Stimulated activated CD4-positive, alpha-beta T cell treated with anti-CD3 and anti-CD28 coated beads, Interleukin-12 subunit alpha, Interleukin-12 subunit beta, amount 100 ng/mL, for 48 hours (primary cell): ENCODE results near the gene SCG3.
"Not testable (repeated sequence)": the region's sequence is repeated elsewhere in the genome, so short reads cannot be mapped to it uniquely, and the experiment has no call there.

Experiments used
- DNase-seq, 3 donors: peaks; one replicate each; pipeline ENCODE4 v3.0.0-alpha.2; 2020; ENCODE audit warnings: low read depth in 2 of 3, low spot score in 1 of 3

Gene SCG3

DNA sequence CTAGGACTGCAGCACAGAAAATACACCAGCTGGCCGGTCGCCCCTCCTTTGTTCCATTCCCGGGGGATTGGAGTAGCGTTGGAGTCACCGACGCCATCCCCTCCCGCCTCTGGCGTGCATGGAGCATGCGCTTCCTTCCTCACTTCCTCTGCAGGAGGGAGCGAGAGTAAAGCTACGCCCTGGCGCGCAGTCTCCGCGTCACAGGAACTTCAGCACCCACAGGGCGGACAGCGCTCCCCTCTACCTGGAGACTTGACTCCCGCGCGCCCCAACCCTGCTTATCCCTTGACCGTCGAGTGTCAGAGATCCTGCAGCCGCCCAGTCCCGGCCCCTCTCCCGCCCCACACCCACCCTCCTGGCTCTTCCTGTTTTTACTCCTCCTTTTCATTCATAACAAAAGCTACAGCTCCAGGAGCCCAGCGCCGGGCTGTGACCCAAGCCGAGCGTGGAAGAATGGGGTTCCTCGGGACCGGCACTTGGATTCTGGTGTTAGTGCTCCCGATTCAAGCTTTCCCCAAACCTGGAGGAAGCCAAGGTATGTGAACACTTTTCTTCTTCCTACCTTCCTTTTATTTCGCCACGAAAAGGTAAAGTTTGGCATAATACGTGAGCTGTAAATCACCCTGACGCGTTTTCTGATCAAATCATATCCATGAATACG lies at the start of gene SCG3:
SCG3 (plus strand) TSS at position 201 of the 661 bp plus-strand sequence; CDS start at position 454, 253 bp downstream.
- peak; percentile 45 to 64 (median 63) for DNase-seq

DNA sequence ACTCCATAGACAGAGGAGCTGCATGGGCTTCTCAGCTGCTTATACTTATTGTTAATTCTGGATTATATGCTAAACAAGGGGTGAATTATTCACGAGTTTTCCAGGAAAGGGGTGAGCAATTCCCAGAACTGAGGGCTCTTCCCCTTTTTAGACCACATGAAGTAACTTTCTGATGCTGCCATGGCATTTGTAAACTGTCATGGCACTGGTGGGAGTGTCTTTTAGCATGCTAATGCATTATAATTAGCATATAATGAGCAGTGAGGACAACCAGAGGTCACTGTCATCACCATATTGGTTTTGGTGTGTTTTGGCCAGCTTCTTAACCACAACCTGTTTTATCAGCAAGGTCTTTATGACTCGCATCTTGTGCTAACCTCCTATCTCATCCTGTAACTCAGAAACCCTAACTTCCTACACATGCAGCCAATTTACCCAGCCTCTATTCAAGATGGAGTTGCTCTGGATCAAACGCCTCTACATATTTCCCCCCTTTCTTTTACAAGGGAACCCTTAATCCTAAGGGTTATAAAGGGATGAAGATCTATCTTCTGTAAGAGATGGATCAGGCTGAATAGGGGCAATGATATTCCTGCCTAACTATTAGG lies 46.6 kb upstream of the SCG3 start:
- no peak for DNase-seq

DNA sequence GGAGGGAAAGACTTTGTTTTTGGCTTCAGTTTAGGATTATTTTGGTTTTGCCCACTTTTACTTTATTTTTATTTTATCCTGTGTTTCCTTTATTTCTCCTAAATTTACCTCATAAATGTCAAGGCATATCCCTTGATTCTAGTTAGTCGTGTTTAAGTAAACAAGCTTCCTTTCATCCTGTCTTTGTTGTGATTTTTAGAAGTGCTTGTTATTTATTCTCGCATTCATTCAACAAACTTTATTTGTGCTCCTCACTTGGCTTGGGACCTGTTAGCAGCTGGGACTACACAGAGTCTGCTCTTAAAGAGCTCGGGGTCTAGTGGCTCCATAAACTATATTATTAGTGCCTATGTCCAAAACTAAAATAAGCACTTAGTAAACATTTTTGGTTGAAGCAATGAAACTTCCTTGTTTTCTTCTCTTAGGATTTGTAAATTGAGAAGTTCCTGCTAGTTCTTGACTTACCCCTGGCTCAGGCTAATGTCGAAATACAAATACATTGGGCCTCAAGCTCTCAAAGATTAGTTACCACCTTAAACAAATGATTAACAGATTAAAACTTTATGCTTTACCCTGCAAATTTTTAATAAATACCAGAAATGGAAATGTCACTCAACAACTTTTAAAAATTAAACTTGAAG lies 39.7 kb upstream of the SCG3 start:
- DNase-seq, result no peak

DNA sequence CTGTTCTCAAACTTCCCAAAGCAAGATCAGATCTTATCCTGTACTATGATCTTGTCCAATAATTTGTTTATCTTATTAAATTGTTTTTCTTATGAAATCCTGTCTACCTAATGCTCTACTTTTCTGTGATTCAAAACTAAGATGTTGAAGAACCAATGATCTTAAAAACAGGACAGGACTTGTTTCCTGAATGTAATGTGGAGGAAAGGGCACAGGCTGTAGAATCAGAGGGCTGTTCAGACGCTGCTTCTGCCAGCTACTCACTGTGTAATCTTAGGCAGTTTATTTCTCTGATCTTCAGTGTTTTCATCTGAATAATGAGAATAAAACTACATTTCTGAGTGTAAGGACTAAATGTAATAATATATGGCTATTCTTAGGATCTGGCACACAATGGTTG lies 38.6 kb upstream of the SCG3 start:
- DNase-seq, result no peak

DNA sequence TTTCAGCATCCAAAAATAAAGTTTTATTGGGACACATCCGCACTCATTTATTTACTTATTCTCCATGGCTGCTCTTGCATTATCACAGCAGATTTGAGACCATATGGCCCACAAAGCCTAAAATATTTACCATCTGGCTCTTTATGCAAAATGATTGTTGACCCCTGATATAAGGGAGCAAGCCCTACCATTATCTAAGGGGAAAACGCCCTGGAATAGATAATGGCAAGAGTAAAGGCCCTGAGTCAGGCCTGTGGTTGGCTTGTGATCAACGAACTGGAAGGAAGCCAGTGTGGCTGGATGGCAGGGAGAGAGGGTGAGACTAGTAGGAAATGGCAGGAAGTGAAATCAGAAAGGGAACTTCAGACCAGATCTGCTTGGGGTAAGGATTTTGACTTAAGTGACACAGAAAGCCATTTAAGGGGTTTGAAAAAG lies 34.2 kb upstream of the SCG3 start:
- no peak for DNase-seq

DNA sequence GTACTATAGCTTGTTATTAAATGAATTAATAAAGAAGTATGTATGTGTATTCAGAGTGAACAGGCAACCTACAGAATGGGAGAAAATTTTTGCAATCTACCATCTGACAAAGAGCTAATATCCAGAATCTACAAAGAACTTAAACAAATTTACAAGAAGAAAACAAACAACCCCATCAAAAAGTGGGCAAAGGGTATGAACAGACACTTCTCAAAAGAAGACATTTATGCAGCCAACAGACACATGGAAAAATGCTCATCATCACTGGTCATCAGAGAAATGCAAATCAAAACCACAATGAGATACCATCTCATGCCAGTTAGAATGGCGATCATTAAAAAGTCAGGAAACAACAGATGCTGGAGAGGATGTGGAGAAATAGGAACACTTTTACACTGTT lies 33.2 kb upstream of the SCG3 start:
- not testable (repeated sequence) for DNase-seq

DNA sequence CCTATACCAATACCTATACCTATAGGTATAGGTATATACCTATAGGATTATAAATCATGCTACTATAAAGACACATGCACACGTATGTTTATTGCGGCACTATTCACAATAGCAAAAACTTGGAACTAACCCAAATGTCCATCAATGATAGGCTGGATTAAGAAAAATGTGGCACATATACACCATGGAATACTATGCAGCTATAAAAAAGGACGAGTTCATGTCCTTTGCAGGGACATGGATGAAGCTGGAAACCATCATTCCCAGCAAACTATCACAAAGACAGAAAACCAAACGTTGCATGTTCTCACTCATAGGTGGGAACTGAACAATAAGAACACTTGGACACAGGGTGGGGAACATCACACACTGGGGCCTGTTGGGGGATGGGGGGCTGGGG lies 32.7 kb upstream of the SCG3 start:
- not testable (repeated sequence) for DNase-seq

DNA sequence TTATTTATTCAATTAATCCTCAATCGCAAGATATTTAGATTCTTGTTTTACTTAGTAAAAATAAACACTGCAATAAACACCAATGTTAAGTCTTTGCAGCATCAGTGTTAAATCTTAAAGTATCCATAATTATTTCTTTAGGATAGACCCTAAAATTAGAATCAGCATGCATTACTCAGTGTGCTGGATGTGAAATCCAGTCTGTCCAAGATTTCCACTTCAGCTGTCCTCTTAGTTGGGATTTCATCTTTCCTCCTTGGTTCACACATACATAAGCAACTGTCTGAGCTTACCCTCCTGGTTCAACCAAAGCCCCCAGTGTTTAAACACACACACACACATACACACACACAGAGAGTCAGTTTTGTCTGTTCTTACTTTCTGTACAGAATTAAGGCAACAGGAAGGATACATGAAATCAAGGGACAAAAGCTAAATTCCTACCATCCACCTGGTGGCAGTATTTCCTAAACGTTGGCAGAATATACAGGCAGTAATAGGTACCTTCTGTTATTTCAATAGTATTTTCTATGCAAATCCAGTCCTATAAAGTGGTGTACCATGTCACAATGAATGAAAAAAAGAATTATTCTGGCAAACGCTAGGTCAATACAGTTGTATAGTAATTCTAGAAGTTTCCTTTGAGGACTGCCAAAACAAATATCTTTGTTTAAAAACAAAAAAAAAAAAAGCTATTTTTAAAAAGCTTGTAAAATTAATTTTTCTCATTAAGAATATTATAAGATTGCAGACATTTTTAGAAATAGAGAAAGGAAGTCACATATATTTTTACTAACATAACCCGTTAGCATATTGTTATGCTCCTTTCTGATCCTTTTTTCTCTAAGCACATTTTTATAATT lies 31.4 kb upstream of the SCG3 start:
- peak in 1 of 3 donors; percentile 48 for DNase-seq

DNA sequence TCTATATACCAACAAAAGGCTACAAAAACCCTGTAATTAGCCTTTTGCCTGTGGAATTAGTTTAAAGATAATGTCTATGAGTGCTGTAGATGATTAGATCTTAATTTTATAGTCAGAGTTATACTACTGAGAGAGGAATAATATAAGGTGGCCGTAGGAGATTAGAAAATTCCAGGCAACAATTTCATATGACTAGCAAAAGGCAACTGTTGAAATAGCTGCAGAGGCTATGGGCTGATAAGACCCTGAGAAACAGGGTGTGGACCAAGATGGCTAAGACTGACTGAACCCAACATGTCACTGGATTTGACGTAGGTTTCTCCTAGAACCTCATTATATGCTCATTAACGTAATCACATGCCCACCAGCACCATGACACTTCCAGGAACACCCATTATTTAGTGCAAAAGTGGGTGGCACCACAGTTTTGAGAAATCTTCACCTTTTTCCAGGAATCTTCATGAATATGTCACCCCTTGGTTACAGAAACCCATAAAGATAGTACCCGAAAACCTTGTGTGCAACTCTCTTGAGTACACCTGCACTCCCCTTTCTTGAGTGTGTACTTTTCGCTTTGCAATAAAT lies 29.1 kb upstream of the SCG3 start:
- DNase-seq, result no peak

DNA sequence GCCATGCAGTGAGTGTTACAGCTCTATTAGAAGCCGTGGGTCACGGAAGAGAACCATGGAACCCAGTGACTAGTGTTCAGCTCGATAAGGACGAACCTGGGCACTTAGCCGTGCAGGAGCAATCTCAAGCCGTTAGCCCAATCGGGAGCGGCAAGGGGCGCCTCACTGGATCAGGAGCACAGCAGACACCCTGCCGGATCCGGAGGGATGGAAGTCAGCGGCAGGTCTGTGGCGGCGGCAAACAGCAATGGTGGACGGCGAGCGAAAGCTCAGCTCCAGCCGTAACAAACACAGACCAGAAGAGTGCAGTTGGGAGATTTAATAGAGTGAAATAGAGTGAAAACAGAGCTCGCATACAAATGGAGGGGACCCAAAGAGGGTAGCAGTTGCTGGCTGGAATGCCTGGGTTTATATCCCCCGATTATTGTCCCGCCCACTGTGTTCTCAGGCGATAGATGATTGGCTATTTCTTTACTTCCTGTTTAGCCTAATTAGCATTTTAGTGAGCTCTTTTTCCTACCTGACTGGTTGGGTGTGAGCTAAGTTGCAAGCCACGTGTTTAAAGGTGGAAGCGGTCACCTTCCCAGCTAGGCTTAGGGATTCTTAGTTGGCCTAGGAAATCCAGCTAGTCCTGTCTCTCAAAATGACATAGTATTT lies 25.8 kb upstream of the SCG3 start:
- DNase-seq, result not testable (repeated sequence)

DNA sequence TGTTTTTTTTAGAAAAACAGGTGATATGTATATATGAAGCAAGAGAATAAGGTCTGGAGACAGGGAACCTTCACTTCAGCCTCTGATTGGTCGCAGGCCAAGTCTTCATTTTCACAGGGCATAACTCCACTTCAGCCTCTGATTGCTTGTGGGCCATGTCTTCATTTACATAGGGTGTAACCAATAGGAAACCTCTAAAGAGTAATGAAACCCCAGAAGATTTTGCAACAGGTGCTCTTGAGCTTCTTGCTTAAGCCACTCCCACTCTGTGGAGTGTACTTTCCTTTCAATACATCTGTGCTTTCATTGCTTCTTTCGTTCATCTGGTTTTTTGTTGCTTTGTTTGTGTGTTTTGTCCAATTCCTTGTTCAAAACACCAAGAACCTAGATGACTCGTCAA lies 22.6 kb upstream of the SCG3 start:
- DNase-seq, result no peak

DNA sequence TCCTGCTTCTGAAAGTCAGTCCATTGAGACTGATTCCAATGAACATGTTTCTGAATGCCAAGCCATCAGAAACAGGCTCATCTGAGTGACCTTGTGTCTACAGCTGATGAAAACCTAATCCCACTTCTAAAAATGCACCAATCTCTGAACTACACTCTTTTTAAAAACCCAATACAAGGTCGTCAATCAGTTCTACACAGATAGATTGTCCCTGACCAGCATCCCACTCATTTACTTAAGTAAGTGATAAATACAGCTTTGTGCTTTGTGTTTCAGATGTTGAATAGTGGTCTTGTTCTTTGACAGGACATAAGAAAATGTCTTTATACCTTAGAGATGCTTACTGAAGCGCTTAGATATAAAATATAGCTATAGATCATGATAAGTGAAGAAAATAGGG lies 20.2 kb upstream of the SCG3 start:
- no peak for DNase-seq

DNA sequence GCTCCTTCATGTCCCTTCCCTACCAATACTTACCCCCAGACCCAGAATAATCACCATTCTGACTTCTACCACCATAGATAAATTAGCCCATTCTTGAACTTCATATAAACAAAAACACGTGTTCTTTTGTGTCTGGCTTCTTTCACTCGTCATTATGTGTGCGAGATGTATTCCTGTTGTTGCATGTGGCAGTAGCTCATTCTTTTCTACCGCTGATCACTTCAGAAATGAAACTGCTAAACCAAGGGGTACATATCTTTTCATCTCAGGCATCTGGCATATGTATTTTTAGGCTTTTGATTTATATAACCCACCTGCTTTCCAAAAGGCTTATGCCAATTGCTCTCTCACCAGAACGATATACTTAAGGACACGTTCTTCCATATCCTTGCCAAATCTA lies 13.8 kb upstream of the SCG3 start:
- no peak for DNase-seq

DNA sequence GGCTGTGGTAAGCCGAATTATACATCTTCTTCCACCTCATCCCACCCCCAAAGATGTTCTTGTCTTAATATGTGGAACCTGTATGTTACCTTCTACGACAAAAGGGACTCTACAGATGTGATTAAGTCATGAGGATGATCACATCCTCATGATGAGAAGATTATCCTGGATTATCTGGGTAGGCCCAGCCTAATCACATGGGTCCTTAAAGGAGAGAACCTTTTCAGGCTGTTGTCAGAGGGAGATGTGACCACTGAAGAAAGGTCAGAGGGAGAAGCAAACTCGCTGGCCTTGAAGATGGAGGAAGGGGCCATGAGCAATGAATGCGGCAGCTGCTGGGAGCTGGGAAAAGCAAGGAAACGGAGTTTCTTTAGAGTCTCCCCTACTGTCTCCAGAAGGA lies 12.9 kb upstream of the SCG3 start:
- no peak for DNase-seq

DNA sequence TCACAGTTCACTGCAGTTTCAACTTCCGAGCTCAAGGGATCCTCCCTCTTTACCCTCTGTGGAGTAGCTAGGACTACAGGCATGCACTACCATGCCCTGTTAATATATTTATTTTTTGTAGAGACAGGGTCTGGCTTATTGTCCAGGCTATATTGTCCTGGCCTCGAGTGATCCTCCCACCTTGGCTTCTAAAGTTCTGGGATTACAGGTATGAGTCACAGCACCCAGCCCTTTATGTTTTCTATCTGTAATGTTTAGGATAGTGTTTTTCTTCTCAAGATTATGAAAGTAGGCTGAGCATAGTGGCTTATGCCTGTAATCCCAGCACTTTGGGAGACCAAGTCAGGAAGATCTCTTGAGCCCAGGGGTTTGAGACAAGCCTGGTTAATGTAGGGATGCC lies 11.9 kb upstream of the SCG3 start:
- no peak for DNase-seq

DNA sequence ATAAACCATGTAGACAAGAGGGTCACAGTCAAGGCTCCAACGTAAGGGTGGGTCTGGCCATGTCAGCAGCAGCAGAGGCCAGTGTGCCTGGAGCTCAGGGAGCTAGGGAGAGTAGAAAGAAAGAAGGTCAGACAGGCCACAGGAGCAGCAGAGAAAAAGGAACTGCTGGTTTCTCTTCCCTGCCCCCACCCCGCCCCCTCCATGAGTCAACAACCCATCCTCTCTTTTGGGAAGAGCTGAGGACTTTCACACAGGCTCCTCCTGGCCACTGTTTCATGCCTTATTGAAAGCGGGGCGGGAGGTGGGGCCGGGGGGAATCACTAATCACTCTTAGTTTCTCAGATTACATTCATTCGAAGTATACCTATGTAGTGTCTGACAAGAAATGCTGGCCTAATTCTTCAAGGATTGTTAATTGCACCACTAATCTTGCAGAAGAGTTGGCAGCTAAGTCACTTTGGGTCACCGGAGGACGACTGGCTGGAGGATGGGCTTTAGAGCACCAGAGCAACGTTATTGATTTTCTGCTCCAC lies 9.1 kb upstream of the SCG3 start:
- DNase-seq, result no peak

DNA sequence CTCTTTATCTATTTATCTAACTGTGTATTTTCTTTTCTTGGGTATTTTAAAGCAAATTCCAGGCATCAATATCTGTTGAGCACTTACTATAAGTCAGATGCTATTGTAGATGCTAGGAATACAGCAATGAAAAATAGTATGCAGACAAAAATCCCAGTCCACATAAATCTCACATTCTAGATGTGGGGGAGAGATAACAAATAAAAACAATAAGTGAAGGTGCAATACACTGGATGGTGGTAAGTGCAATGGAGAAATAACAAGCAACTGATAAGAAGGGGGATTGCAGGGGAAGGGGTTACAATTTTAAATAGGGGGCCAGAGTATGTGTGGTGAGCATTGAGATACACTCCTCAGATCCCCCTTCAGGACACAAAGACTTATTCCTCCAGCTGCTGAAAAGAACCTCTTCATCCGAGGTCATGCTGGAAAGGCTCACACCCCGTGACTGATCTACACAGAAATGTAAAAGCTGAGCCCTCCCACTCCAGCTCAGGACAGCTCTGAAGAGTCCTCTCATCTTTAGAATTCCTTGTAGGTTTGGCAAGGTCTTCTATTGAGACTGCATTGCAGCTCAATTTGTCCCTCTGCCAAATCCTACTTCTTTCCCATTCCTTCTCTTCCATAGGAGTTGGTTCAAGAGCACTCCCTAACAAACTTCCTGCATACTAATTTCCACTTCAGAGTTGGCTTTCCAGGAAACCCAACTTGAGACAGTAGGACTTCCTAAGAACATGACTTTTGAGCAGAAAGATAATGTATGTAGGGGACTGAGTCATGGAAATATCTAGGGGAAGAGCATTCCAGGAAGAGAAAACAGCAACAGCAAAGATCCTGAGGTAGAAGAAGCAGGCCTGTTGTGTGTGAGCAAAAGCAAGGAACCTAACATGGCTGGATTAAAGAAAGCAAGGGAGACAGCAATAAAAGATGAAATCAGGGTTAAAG lies 8.1 kb upstream of the SCG3 start:
- DNase-seq, result no peak

DNA sequence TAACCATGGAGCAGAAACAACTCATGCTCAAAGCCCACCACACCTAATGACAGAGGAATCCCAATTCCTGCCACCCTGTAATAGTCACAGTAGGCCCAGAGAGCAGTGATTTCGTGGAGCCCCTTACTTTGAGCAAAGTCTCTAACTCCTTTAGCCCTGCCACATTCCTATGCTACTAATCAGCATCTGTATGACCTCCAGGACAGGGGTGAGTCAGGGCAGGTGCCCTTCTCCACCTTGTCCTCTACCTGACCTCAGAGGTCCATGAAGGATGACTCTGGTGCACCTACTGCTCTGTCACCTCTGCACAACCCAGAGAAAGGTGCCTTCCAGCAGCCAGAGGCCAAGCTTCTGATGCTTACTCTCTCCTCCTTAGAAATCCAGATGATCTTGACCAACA lies 6.1 kb upstream of the SCG3 start:
- DNase-seq, result no peak

DNA sequence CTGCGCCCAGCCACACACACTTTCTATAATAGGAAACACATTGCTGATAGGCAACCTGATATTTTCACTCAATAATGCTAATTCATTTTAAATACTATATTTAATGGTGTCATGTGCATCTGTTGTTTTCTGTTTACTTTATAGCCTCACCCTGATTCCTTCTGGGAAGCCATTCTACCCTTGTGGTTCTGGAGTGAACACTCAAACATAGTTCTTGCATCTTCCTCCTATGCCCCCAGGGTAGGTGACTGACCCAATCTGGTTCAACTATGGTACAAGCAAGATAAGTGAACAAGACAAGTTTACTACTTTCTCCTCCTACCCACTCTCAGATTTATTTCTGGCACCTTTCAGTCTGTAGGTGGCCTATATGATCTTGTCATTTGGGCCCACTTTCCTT lies 4.3 kb upstream of the SCG3 start:
- no peak for DNase-seq
